GM12801 (cell line): ENCODE results near the gene DNER.

Source experiments
- CTCF ChIP-seq: IDR thresholded peaks from one replicate; pipeline ENCODE4 v1.5.1; 2011; ENCODE audit warnings: control low read depth; ENCODE audit not compliant: insufficient read length; ENCODE audit errors: extremely low read depth

Gene DNER

GRCh38 chr2:229313591-229313990 is 400.8 kb downstream of the DNER start:
- TF ChIP-seq CTCF, result no peak
